C4-2B (cell line): ENCODE measurements around the gene NOP14.

Experiments used
- CTCF ChIP-seq: fragments of 450-650 bp; conservative IDR thresholded peaks from 2 replicates; pipeline ENCODE4 v1.5.1; 2017; ENCODE audit warnings: mild to moderate bottlenecking
- ZFX ChIP-seq: fragments of 450-650 bp; IDR thresholded peaks from 2 replicates; pipeline ENCODE4 v1.6.1; 2017

GRCh38 chr4:2954358-2955185 lies 8.6 kb downstream of the NOP14 start:
- TF ChIP-seq CTCF (peak; percentile 27), ZFX (no peak)
